ENCODE measurements around the gene NMT2. TPM values are rescaled to one million over a fixed set of nuclear protein-coding genes. Genes with fewer than 3 reads are reported as not detected.

NMT2 gene
- total RNA-seq, 1 donor from 2014 or later: 25.4 TPM

- Histone ChIP-seq H3F3A (ENCODE audit: low read depth) (peaks cover 17% of the 10 kb centered on the region), H3K9me3 (ENCODE audit: low read depth) (no peaks in the 10 kb centered on the region), H3K4me1 (no peaks in the 10 kb centered on the region), H3K79me2 (ENCODE audit: low read depth) (peaks cover 8% of the 10 kb centered on the region), H2AFZ (replicated peaks) (no peak overlapping the region), H3K4me3 (no peak overlapping the region), H3K9ac (no peak overlapping the region), H3K36me3 (peaks cover 6% of the 10 kb centered on the region), H3K27me3 (no peaks in the 10 kb centered on the region), H4K20me1 (ENCODE audit: low read depth) (peaks cover 3% of the 10 kb centered on the region), H3K27ac (no peak overlapping the region), H3K4me2 (no peak overlapping the region)
- TF ChIP-seq EZH2 (IDR thresholded peaks at IDR 0.05) (no peak), CTCF (IDR thresholded peaks at IDR 0.05) (peak; percentile 99)
- H3K27me3 Mint-ChIP-seq (ENCODE audit: insufficient read depth, low read depth): no peaks in the 10 kb centered on the region
- H3K27ac Mint-ChIP-seq: no peak overlapping the region
- no peaks in the 10 kb centered on the region for H3K9me3 Mint-ChIP-seq
- peaks cover 34% of the 10 kb centered on the region for H3K36me3 Mint-ChIP-seq
- DNase-seq (ENCODE audit: low spot score): peak; percentile 81
- H3K4me3 Mint-ChIP-seq: peak overlapping the region; percentile 7
- peaks cover 4% of the 10 kb centered on the region for H3K4me1 Mint-ChIP-seq
Measured at GRCh38 chr10:15106352-15107013, 62.0 kb downstream of the NMT2 start.

- H3K9me3 ChIP-seq (ENCODE audit: low read depth): no peaks in the 10 kb centered on the region
- H3K79me2 ChIP-seq (ENCODE audit: low read depth): peaks cover 37% of the 10 kb centered on the region
- H2AFZ ChIP-seq (replicated peaks): no peak overlapping the region
- H3K4me1 ChIP-seq: peaks cover under 1% of the 10 kb centered on the region
- peaks cover 31% of the 10 kb centered on the region for H3K36me3 Mint-ChIP-seq
- no peak overlapping the region for H3K9ac ChIP-seq
- peaks cover 17% of the 10 kb centered on the region for H3F3A ChIP-seq (ENCODE audit: low read depth)
- no peak for DNase-seq (ENCODE audit: low spot score)
- no peak overlapping the region for H3K4me3 ChIP-seq
- H3K4me2 ChIP-seq: no peak overlapping the region
- no peak overlapping the region for H3K4me3 Mint-ChIP-seq
- TF ChIP-seq EZH2phosphoT487 (IDR thresholded peaks at IDR 0.05) (no peak), CTCF (IDR thresholded peaks at IDR 0.05) (no peak), EZH2 (IDR thresholded peaks at IDR 0.05) (no peak)
- peaks cover 11% of the 10 kb centered on the region for H4K20me1 ChIP-seq (ENCODE audit: low read depth)
- peaks cover 6% of the 10 kb centered on the region for H3K36me3 ChIP-seq
- no peaks in the 10 kb centered on the region for H3K9me3 Mint-ChIP-seq
- peaks cover 9% of the 10 kb centered on the region for H3K4me1 Mint-ChIP-seq
- no peak overlapping the region for H3K27ac Mint-ChIP-seq
- H3K27me3 ChIP-seq: no peaks in the 10 kb centered on the region
- no peak overlapping the region for H3K27ac ChIP-seq
- H3K27me3 Mint-ChIP-seq (ENCODE audit: insufficient read depth, low read depth): peaks cover 7% of the 10 kb centered on the region
Measured at GRCh38 chr10:15103513-15103912, 65.0 kb downstream of the NMT2 start.

- no peak overlapping the region for H3K4me2 ChIP-seq
- H3K27me3 Mint-ChIP-seq (ENCODE audit: insufficient read depth, low read depth): peaks cover 7% of the 10 kb centered on the region
- H3K27ac ChIP-seq: no peak overlapping the region
- H4K20me1 ChIP-seq (ENCODE audit: low read depth): peaks cover 8% of the 10 kb centered on the region
- peaks cover 51% of the 10 kb centered on the region for H3K79me2 ChIP-seq (ENCODE audit: low read depth)
- no peak overlapping the region for H3K4me3 Mint-ChIP-seq
- H3K9me3 Mint-ChIP-seq: no peaks in the 10 kb centered on the region
- peaks cover 16% of the 10 kb centered on the region for H3K36me3 Mint-ChIP-seq
- H3K36me3 ChIP-seq: no peaks in the 10 kb centered on the region
- no peak overlapping the region for H3K9ac ChIP-seq
- DNase-seq (ENCODE audit: low spot score): no peak
- H3K4me3 ChIP-seq: no peak overlapping the region
- TF ChIP-seq CTCF (IDR thresholded peaks at IDR 0.05) (no peak), EZH2phosphoT487 (IDR thresholded peaks at IDR 0.05) (no peak), EZH2 (IDR thresholded peaks at IDR 0.05) (no peak)
- H3K4me1 Mint-ChIP-seq: peaks cover 16% of the 10 kb centered on the region
- no peaks in the 10 kb centered on the region for H3K9me3 ChIP-seq (ENCODE audit: low read depth)
- H2AFZ ChIP-seq (replicated peaks): no peak overlapping the region
- H3K27ac Mint-ChIP-seq: no peak overlapping the region
- H3K4me1 ChIP-seq: peaks cover 4% of the 10 kb centered on the region
- H3F3A ChIP-seq (ENCODE audit: low read depth): peaks cover 2% of the 10 kb centered on the region
- H3K27me3 ChIP-seq: no peaks in the 10 kb centered on the region
Measured at GRCh38 chr10:15099886-15100285, 68.6 kb downstream of the NMT2 start.
